Thoracic aorta (tissue), 2 donors: Measurements from ENCODE around the gene RPS19BP1. TPM values are rescaled to one million over a fixed set of nuclear protein-coding genes. Genes with fewer than 3 reads are reported as not detected.
A peak's percentile ranks its signal among the peaks of the same experiment; 100 is the strongest.
"Not testable (repeated sequence)": the region's sequence is repeated elsewhere in the genome, so short reads cannot be mapped to it uniquely, and the experiment has no call there.

Source experiments
- ATAC-seq: fragments of 150-250 bp; one replicate; pipeline ENCODE4 v1.8.0; 2017; ENCODE audit warnings: low read depth; ENCODE audit not compliant: insufficient number of reproducible peaks, low FRiP score
- DNase-seq: peaks from one replicate; pipeline ENCODE4 v3.0.0-alpha.2; 2020; ENCODE audit warnings: low spot score
- H3K27ac ChIP-seq, 2 donors: fragments of 200-600 bp; sonication (generic); 1 replicate in 1 of 2; 2 replicates in 1 of 2; pipeline ENCODE4 v1.5.1; 2016; ENCODE audit warnings: mild to moderate bottlenecking in 2 of 2, moderate library complexity in 2 of 2
- H3K27me3 ChIP-seq: fragments of 200-600 bp; sonication (generic); replicated peaks from 2 replicates; pipeline ENCODE4 v1.6.0; 2016; ENCODE audit warnings: mild to moderate bottlenecking; ENCODE audit not compliant: insufficient read depth
- H3K36me3 ChIP-seq: fragments of 200-600 bp; sonication (generic); one replicate; pipeline ENCODE4 v1.5.1; 2016
- H3K4me1 ChIP-seq, 2 donors: fragments of 200-600 bp; sonication (generic); 1 replicate in 1 of 2; 2 replicates in 1 of 2; pipeline versions ENCODE4 v1.5.1 to v1.6.0; 2016; ENCODE audit warnings: low read depth in 2 of 2, mild to moderate bottlenecking in 1 of 2; ENCODE audit not compliant: control insufficient read depth in 1 of 2
- H3K4me3 ChIP-seq: fragments of 200-600 bp; sonication (generic); 2 replicates; pipeline ENCODE4 v1.5.1; 2016; ENCODE audit warnings: mild to moderate bottlenecking
- H3K9me3 ChIP-seq: fragments of 200-600 bp; sonication (generic); 2 replicates; pipeline ENCODE4 v1.5.1; 2016
- total RNA-seq, 2 donors: library from RNA; depleted of rRNA; stranded (reverse); fragments of >200 nt; gene quantifications; one replicate each; pipeline versions ENCODE4 v1.1.0 to v1.2.3, GENCODE V29; 2016
- TF ChIP-seq, protein P1 (sequence below): fragments of 200-600 bp; sonication (generic); IDR thresholded peaks from one replicate; pipeline ENCODE4 v1.5.1; 2019; ENCODE audit warnings: antibody characterized with exemption

Gene RPS19BP1
- total RNA-seq, 2 donors from 2014 or later = 77.7 to 89.6 TPM

DNA sequence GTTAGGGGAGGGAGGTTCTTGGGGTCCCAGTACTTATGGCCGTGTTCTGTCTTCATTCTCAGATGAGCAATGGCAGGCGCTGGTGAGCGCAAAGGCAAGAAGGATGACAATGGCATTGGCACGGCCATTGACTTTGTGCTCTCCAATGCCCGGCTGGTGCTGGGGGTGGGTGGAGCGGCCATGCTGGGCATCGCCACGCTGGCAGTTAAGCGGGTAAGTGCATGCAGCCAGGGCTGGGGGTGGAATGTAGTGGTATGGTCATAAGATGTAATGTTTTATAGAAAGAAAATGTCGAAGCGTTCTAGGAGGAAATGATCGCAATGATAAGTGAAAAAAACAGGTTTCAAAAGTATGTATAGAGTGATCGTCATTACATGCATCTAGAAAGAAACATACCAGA is 21.3 kb downstream of the RPS19BP1 start:
- no peak for DNase-seq

DNA sequence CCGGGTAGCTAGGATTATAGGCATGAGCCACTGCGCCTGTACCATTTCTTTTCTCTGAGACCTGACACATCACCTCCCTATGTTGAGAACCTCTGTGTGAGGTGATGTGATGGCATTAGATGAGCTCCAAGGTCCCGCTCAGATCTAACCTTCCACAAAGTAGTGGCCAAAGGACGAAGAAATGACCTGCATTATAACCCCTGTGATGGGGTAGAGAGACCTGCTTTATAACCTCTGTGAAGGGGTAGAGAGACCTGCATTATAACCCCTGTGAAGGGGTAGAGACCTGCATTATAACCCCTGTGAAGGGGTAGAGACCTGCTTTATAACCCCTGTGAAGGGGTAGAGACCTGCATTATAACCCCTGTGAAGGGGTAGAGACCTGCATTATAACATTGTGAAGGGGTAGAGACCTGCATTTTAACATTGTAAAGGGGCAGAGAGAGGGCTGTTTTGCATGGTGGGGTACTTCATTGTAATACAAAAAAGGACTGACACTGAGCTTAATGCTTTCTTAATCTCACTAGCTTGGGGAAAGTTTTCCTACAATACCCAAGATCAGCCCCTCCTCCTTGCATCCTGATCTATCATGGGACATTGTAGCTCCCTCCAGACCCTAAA is 21.9 kb downstream of the RPS19BP1 start:
- Histone ChIP-seq H3K27me3 (no peaks in the 10 kb centered on the region), H3K4me3 (no peak overlapping the region), H3K36me3 (peaks cover 70% of the 10 kb centered on the region), H3K9me3 (no peaks in the 10 kb centered on the region), H3K27ac (no peak overlapping the region), H3K4me1 (no peaks in the 10 kb centered on the region)
- TF ChIP-seq, protein P1, sequence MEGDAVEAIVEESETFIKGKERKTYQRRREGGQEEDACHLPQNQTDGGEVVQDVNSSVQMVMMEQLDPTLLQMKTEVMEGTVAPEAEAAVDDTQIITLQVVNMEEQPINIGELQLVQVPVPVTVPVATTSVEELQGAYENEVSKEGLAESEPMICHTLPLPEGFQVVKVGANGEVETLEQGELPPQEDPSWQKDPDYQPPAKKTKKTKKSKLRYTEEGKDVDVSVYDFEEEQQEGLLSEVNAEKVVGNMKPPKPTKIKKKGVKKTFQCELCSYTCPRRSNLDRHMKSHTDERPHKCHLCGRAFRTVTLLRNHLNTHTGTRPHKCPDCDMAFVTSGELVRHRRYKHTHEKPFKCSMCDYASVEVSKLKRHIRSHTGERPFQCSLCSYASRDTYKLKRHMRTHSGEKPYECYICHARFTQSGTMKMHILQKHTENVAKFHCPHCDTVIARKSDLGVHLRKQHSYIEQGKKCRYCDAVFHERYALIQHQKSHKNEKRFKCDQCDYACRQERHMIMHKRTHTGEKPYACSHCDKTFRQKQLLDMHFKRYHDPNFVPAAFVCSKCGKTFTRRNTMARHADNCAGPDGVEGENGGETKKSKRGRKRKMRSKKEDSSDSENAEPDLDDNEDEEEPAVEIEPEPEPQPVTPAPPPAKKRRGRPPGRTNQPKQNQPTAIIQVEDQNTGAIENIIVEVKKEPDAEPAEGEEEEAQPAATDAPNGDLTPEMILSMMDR = no peak
- ATAC-seq (no peak), DNase-seq (no peak)

More for the DNA sequence above, 21.3 kb downstream of the RPS19BP1 start:
- Histone ChIP-seq H3K36me3 (peaks cover 64% of the 10 kb centered on the region), H3K27ac (no peak overlapping the region), H3K27me3 (no peaks in the 10 kb centered on the region), H3K9me3 (no peaks in the 10 kb centered on the region), H3K4me1 (no peaks in the 10 kb centered on the region), H3K4me3 (no peak overlapping the region)
- ATAC-seq = no peak
- TF ChIP-seq, protein P1 = no peak

DNA sequence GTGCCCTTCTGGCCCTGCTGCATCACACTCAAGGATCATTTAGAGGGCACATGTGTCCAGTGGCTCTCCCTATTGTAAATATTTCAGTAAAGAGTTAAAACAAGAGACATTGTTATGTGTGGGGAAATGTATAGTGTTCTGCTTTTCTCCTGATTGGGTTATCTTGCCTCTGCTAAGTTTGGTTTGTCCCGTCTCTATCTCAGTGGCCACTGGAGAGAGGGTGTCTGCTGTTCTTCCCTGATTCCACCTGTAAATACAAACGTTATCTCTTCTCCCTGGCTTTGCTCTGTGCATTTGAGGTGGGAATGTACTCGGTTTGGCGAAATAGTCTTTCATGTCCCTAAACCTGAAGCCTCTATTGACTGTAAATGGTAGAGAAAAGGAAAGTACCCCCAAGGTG is 24.2 kb downstream of the RPS19BP1 start:
- ATAC-seq = no peak
- peaks cover 75% of the 10 kb centered on the region for H3K36me3 ChIP-seq

DNA sequence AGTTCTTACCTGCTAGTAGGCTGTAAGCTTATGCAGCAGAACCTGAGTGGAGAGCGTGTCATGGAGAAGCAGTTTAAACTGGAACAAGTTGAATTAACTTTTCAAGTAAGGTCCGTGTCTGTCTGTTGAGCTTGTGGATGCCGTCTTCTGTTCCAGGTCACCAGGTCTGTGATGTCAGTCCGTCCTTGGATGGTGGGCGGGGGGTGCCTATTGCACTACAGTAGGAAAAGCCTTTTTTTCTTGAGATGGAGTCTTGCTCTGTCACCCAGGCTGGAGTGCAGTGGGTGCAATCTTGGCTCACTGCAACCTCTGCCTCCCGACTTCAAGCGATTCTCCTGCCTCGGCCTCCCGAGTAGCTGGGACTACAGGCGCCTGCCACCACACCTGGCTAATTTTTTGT is 25.5 kb downstream of the RPS19BP1 start:
- H3K9me3 ChIP-seq, H3K27ac ChIP-seq, H3K27me3 ChIP-seq, ATAC-seq, H3K4me3 ChIP-seq, DNase-seq: not testable (repeated sequence)
- Histone ChIP-seq H3K36me3 (peaks cover 62% of the 10 kb centered on the region), H3K4me1 (peaks cover 10 to 15% of the 10 kb centered on the region in 2 donors)

More for the DNA sequence above, 24.2 kb downstream of the RPS19BP1 start:
- H3K4me1 ChIP-seq = peaks cover 4 to 8% of the 10 kb centered on the region in 2 donors
- H3K9me3 ChIP-seq = no peaks in the 10 kb centered on the region
- TF ChIP-seq, protein P1 = no peak
- no peak overlapping the region for H3K4me3 ChIP-seq
- H3K27ac ChIP-seq = no peak overlapping the region
- H3K27me3 ChIP-seq = no peaks in the 10 kb centered on the region
- DNase-seq = no peak

DNA sequence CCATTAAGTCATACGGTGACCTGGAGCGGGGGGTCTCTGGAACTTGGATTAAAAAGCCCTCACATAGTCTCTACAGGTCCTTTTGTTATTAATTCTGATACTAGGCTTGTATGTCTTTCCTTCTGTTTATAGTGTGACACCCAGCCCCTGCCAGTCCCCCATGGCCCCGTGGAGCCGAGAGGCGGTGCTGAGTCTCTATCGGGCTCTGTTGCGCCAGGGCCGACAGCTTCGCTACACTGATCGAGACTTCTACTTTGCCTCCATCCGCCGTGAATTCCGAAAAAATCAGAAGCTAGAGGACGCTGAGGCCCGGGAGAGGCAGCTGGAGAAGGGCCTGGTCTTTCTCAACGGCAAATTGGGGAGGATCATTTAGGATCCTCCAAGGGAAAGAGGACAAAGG is 28.5 kb downstream of the RPS19BP1 start:
- ATAC-seq (no peak), DNase-seq (no peak)
- H3K4me1 ChIP-seq = peaks cover 17 to 30% of the 10 kb centered on the region in 2 donors
- TF ChIP-seq, protein P1 = no peak
- no peak overlapping the region for H3K4me3 ChIP-seq
- H3K9me3 ChIP-seq = no peaks in the 10 kb centered on the region
- no peaks in the 10 kb centered on the region for H3K27me3 ChIP-seq
- peaks cover 44% of the 10 kb centered on the region for H3K36me3 ChIP-seq
- no peak overlapping the region for H3K27ac ChIP-seq

DNA sequence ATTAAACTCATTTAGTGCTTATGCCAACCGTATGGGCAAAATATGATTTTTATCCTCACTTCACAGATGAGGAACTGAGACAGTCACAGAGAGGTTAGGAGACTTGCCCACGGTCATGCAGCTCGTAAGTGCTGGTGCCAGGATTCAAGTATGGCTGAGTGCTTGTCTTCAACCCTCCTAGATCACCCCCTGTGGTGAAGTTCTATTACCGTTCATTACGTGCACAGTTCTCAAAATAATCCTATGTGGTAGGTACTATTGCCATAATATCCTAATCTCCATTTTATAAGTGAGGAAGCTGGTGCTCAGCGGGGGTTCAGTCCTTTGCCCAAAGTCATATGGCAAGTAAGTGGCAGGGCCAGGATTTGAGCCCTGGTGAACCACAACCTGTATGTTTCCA is 28.9 kb downstream of the RPS19BP1 start:
- DNase-seq (no peak), ATAC-seq (no peak)
- Histone ChIP-seq H3K9me3 (no peaks in the 10 kb centered on the region), H3K4me3 (peak overlapping the region; percentile 75), H3K36me3 (peaks cover 41% of the 10 kb centered on the region), H3K27ac (no peak overlapping the region), H3K4me1 (peaks cover 17 to 30% of the 10 kb centered on the region in 2 donors), H3K27me3 (no peaks in the 10 kb centered on the region)
- TF ChIP-seq, protein P1 = no peak
